ENCODE measurements around the gene CRYGN.

CRYGN gene

GRCh38 chr7:151437866-151438516 is 1.9 kb downstream of the CRYGN start:
- DNase-seq: no peak

- no peak for DNase-seq
Measured at GRCh38 chr7:151437159-151437553, 2.8 kb downstream of the CRYGN start.

GRCh38 chr7:151436446-151437158 is 3.3 kb downstream of the CRYGN start:
- DNase-seq: no peak

DNA sequence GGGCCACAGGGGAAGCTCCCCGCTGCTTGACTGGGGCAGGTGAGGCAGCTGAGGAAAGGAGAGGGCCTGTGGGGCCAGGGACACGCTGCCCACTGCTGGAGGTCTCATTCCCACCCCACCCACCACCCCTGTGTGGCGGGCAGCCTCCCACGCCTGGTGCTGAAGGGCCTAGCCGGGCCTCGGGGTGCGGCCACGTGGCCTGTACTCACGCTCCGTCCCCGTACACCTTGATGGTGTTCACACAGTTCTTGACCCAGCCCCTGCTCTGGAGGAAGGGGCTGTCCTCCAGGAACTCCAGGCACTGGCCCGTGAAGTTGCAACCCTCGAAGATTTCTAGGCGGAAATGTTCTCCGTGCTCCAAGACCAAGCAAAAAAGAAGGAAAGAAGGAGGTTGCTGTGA is 4.0 kb downstream of the CRYGN start:
- no peak for DNase-seq

- no peak for DNase-seq
Measured at GRCh38 chr7:151435103-151435916, 4.6 kb downstream of the CRYGN start.

GRCh38 chr7:151434549-151434948 is 5.4 kb downstream of the CRYGN start:
- DNase-seq: no peak

- DNase-seq: no peak
Measured at GRCh38 chr7:151433721-151434400, 6.1 kb downstream of the CRYGN start.

DNA sequence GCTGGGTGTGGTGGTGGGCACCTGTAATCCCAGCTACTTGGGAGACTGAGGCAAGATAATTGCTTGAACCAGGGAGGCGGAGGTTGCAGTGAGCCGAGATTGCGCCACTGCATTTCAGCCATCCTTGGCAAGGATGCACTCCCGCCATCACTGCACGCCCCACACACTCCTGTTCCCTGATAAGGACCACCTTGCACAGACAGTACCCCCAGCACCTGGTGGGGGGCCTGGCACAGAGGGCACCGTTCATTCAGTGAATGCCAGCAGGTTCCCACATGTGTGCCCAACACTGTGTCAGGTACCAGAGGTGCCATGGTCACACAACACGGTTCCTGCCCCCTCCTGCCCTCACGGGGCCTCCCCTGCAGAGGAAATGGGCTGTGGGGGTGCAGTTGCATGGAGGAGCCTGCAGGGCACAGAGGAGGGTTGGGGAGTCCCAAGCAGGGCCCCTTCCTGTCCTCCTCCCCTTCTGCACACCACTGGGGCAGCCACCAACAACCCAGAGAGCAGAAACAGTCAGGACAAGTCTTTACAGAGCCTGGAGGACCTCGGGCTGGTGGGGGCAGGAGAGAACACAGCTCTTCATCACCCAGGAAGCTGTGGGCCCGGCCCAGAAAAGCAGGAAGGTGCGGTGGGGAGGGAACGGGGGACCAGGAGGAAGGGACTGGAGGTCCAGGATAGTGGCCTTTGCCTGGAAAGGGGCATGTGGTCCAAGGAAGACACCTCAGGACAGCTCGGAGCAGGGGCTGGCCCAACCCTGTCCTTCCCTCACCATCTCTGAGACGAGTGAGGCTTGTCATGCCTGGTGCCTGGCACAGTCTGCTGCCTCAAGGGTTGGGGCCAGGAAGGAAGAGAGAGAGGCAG is 7.1 kb downstream of the CRYGN start:
- peak; percentile 9 for DNase-seq

GRCh38 chr7:151431768-151432311 is 8.1 kb downstream of the CRYGN start:
- no peak for DNase-seq

GRCh38 chr7:151431281-151431767 is 8.6 kb downstream of the CRYGN start:
- DNase-seq: no peak

- no peak for DNase-seq
Measured at GRCh38 chr7:151430391-151431205, 9.3 kb downstream of the CRYGN start.

GRCh38 chr7:151429560-151430331 is 10.2 kb downstream of the CRYGN start:
- DNase-seq: no peak

DNA sequence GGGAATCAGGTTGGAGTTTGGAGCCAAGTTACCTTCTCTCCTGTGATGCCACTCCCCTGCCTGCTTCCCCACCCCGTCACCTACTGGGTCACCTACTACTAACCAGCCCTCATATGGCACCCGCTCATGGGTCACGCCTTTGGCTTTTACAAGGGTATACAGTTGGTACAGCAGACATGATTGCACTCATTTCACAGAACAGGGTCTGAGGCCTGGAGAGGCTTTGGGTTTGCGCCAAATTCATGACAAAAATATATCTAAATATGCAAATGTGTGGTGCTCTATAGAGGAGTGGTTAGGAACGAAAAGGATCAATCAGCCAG is 10.7 kb downstream of the CRYGN start:
- no peak for DNase-seq

DNA sequence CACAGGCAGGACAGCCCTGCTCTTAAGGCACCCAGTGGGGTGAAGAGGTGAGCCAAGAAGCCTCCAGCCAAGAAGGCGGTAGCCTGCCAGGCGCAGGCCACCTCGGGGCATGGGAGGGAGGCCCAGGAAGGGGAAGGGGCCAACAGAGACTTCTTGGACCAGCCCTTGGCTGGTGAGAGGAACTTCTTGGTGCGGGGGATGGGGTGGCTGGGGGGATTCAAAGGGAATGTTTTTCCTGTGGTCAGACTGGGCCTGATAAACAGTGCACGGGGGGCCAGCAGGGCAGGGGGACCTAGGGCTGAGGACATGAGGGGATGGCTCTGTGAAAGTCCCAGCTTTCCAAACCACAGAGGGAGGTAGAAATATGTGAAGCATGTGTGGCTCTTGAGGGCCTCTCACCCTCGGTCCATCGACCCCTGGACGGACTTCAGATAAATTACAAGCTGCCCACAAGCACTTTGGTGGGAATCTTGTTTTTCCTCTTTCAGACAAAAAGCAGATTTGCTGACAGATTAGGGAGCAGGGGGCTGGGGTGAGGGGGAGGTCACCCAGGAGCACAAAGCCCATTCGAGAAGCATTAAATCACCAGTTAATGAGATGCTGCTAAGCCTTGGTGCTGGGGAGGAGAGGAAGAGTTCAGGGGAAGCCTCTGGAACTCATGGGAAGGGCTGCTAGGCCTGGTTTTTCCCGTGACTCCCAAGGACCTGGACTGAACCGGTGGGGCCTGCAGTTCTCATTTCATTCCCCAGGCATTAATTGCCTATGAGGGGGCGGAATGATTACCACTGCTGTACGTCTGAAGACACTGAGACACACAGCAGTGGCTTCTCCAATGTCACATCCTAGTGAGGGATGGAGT is 11.3 kb downstream of the CRYGN start:
- peak; percentile 3 for DNase-seq

- no peak for DNase-seq
Measured at GRCh38 chr7:151427705-151428377, 12.1 kb downstream of the CRYGN start.

- no peak for DNase-seq
Measured at GRCh38 chr7:151426904-151427704, 12.8 kb downstream of the CRYGN start.

DNA sequence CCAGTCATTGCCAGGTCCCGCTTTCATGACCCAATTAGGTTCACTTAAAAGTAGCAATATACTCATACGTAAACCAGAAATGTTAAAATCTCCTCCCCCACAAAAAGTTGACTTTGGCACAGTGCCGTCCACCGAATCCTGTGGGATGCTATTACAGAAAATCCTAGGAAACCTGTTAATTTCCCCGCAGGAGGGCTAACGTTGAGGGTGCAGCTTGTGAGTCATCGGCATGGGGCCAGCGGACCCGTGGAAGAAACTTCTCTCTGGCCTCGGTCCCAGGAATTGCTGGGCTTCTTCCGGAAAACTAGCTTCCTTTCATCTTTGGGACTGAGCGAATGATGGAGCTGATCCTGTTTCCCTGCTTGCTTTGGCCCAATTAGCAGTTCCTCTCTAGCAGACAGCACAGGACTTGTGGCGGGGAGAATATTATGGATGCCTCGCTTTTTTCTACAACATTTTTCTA is 13.5 kb downstream of the CRYGN start:
- no peak for DNase-seq
